Fibroblast of lung (primary cell): ENCODE results near the gene FAM120AOS.

Experiments
- EZH2 ChIP-seq: IDR thresholded peaks from 2 replicates; pipeline ENCODE4 v1.5.1; 2012; ENCODE audit warnings: low read length, control low read depth, mild to moderate bottlenecking; ENCODE audit errors: missing control alignments
- TF ChIP-seq, protein P1 (sequence below), 2 donors: IDR thresholded peaks in 1 of 2; conservative IDR thresholded peaks in 1 of 2; 1 replicate in 1 of 2; 2 replicates in 1 of 2; pipeline ENCODE4 v1.5.1; 2011 to 2012; ENCODE audit warnings: low read length in 2 of 2, control low read depth in 1 of 2, inconsistent platforms in 1 of 2, low read depth in 1 of 2, mild to moderate bottlenecking in 1 of 2

DNA sequence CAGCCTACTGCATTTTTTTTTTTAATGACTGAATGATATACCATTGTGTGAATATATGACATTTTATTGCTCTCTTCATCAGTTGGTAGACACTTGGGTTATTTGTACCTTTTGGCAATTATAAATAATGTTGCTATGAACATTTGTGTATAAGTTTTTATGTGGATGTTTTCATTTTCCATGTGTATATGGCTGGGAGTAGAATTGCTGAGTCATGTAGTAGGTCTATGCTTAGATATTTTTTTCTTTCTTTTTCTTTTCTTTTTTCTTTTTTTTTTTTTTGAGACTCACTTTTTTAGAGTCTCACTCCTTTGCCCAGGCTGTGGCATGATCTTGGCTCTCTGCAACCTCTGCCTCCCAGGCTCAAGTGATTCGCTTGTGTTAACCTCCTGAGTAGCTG, 32.9 kb upstream of the FAM120AOS start:
- no peak for TF ChIP-seq EZH2
- TF ChIP-seq, protein P1, sequence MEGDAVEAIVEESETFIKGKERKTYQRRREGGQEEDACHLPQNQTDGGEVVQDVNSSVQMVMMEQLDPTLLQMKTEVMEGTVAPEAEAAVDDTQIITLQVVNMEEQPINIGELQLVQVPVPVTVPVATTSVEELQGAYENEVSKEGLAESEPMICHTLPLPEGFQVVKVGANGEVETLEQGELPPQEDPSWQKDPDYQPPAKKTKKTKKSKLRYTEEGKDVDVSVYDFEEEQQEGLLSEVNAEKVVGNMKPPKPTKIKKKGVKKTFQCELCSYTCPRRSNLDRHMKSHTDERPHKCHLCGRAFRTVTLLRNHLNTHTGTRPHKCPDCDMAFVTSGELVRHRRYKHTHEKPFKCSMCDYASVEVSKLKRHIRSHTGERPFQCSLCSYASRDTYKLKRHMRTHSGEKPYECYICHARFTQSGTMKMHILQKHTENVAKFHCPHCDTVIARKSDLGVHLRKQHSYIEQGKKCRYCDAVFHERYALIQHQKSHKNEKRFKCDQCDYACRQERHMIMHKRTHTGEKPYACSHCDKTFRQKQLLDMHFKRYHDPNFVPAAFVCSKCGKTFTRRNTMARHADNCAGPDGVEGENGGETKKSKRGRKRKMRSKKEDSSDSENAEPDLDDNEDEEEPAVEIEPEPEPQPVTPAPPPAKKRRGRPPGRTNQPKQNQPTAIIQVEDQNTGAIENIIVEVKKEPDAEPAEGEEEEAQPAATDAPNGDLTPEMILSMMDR (conservative IDR thresholded peaks at IDR 0.05 in 1 of 2, IDR thresholded peaks at IDR 0.05 in 1 of 2; ENCODE audit: low read depth in 1 of 2, low read length in 2 of 2): no peak
